Stimulated activated CD4-positive, alpha-beta T cell treated with anti-CD3 and anti-CD28 coated beads, TNF-alpha, amount 100 ng/mL, for 48 hours (primary cell): ENCODE results near the gene ZNF830.
"Not testable (repeated sequence)": the region's sequence is repeated elsewhere in the genome, so short reads cannot be mapped to it uniquely, and the experiment has no call there.

Experiments used
- DNase-seq, 3 donors: peaks; one replicate each; pipeline ENCODE4 v3.0.0-alpha.2; 2020; ENCODE audit warnings: low read depth in 3 of 3

ZNF830 gene

GRCh38 chr17:34961093-34961911 is at the start of gene ZNF830, which contains the start of gene CCT6B:
TSS of gene ZNF830 (plus strand) at chr17:34961540. CDS start at chr17:34961567, 27 bp downstream.
TSS of gene CCT6B (minus strand) at chr17:34961460. CDS start at chr17:34961393, 67 bp downstream.
- DNase-seq: peak; percentile 81 to 82 (median 82)

GRCh38 chr17:34913001-34913400 is 48.3 kb upstream of the ZNF830 start:
- no peak for DNase-seq

GRCh38 chr17:34916120-34916519 is 45.2 kb upstream of the ZNF830 start:
- DNase-seq: no peak

- DNase-seq: no peak
These were observed 44.0 kb upstream of the ZNF830 start for GRCh38 chr17:34917381-34917780.

- no peak for DNase-seq
These were observed 40.7 kb upstream of the ZNF830 start for GRCh38 chr17:34920676-34921075.

- DNase-seq: no peak
These were observed 34.7 kb upstream of the ZNF830 start for GRCh38 chr17:34926661-34927060.

GRCh38 chr17:34930283-34930682 is 31.1 kb upstream of the ZNF830 start:
- DNase-seq: no peak

- not testable (repeated sequence) for DNase-seq
These were observed 10.6 kb upstream of the ZNF830 start for GRCh38 chr17:34950780-34951179.

GRCh38 chr17:34958438-34958837 is 2.9 kb upstream of the ZNF830 start:
- no peak for DNase-seq

GRCh38 chr17:34974179-34974578 is 12.8 kb downstream of the ZNF830 start:
- no peak for DNase-seq

GRCh38 chr17:34974794-34975785 is 13.8 kb downstream of the ZNF830 start:
- no peak for DNase-seq

- DNase-seq: no peak
These were observed 17.8 kb downstream of the ZNF830 start for GRCh38 chr17:34979153-34979552.

GRCh38 chr17:34979650-34980352 is 18.5 kb downstream of the ZNF830 start:
- no peak for DNase-seq

GRCh38 chr17:34980353-34980680 is 19.0 kb downstream of the ZNF830 start, which contains the start of gene LIG3:
TSS of gene LIG3 (plus strand) at chr17:34980512. CDS start at chr17:34983006, 2,494 bp downstream.
- DNase-seq: peak; percentile 83 to 94 (median 90)

- peak; percentile 43 to 64 (median 50) for DNase-seq
These were observed 19.6 kb downstream of the ZNF830 start for GRCh38 chr17:34980681-34981537.

- DNase-seq: no peak
These were observed 20.4 kb downstream of the ZNF830 start for GRCh38 chr17:34981538-34982241.

- DNase-seq: no peak
These were observed 25.9 kb downstream of the ZNF830 start for GRCh38 chr17:34987232-34987631.

- DNase-seq: no peak
These were observed 27.3 kb downstream of the ZNF830 start for GRCh38 chr17:34988644-34989043.

GRCh38 chr17:34989473-34989872 is 28.1 kb downstream of the ZNF830 start:
- DNase-seq: no peak

- no peak for DNase-seq
These were observed 29.6 kb downstream of the ZNF830 start for GRCh38 chr17:34990921-34991365.
